Smooth muscle cell (in vitro differentiated cells): ENCODE measurements around the gene MCTP1. TPM values are rescaled to one million over a fixed set of nuclear protein-coding genes. Genes with fewer than 3 reads are reported as not detected.

Experiments
- DNase-seq: peaks from one replicate; lab custom pipeline; 2025; ENCODE audit not compliant: unreplicated experiment; lab: John Stamatoyannopoulos, UW
- H2AFZ ChIP-seq: fragments of 200-600 bp; sonication (generic); 2 replicates; pipeline ENCODE4 v1.6.0; 2016; ENCODE audit warnings: antibody characterized with exemption, low read depth, mild to moderate bottlenecking
- H3F3A ChIP-seq: fragments of 200-600 bp; sonication (generic); 2 replicates; pipeline ENCODE4 v1.6.0; 2017; ENCODE audit warnings: antibody characterized with exemption, low read depth
- H3K27ac ChIP-seq: fragments of 200-600 bp; sonication (generic); 2 replicates; pipeline ENCODE4 v1.5.1; 2016; ENCODE audit warnings: low read depth, mild to moderate bottlenecking
- H3K27me3 ChIP-seq: fragments of 200-600 bp; sonication (generic); 2 replicates; pipeline ENCODE4 v1.6.1; 2016; ENCODE audit warnings: low read depth, mild to moderate bottlenecking
- H3K36me3 ChIP-seq: fragments of 200-600 bp; sonication (generic); 2 replicates; pipeline ENCODE4 v1.5.1; 2016; ENCODE audit warnings: low read depth
- H3K4me1 ChIP-seq: fragments of 200-600 bp; sonication (generic); 2 replicates; pipeline ENCODE4 v1.5.1; 2016; ENCODE audit warnings: low read depth
- H3K4me2 ChIP-seq: fragments of 200-600 bp; sonication (generic); 2 replicates; pipeline ENCODE4 v1.6.0; 2016; ENCODE audit warnings: mild to moderate bottlenecking
- H3K4me3 ChIP-seq: fragments of 200-600 bp; sonication (generic); 2 replicates; pipeline ENCODE4 v1.5.1; 2016; ENCODE audit warnings: mild to moderate bottlenecking
- H3K79me2 ChIP-seq: fragments of 200-600 bp; sonication (generic); 2 replicates; pipeline ENCODE4 v1.6.0; 2016; ENCODE audit warnings: low read depth, mild to moderate bottlenecking
- H3K9ac ChIP-seq: fragments of 200-600 bp; sonication (generic); 2 replicates; pipeline ENCODE4 v1.6.0; 2016; ENCODE audit warnings: low read depth
- H3K9me3 ChIP-seq: fragments of 200-600 bp; sonication (generic); replicated peaks from 2 replicates; pipeline ENCODE4 v1.5.1; 2016; ENCODE audit warnings: low read depth
- H4K20me1 ChIP-seq: fragments of 200-600 bp; sonication (generic); 2 replicates; pipeline ENCODE4 v1.6.0; 2016; ENCODE audit warnings: low read depth
- CTCF ChIP-seq: fragments of 200-600 bp; sonication (generic); IDR thresholded peaks from 2 replicates; pipeline ENCODE4 v1.5.1; 2017; ENCODE audit warnings: borderline replicate concordance, mild to moderate bottlenecking, antibody characterized with exemption; ENCODE audit not compliant: insufficient read depth, poor library complexity, severe bottlenecking
- WGBS: methylation state at CpG from one replicate; pipeline ENCODE4 v1.1.7; 2016; ENCODE audit warnings: low lambda C conversion rate; 5-methylcytosine and 5-hydroxymethylcytosine counted together
- polyA plus RNA-seq: library from polyadenylated mRNA; unstranded; fragments of >200 nt; fragmentation: Nextera tagmentation; extraction: Ambion mirVana; gene quantifications from 2 replicates; pipeline ENCODE4 v1.2.1, GENCODE V29; 2016
- total RNA-seq: library from RNA; depleted of rRNA; stranded (reverse); fragments of >200 nt; gene quantifications from 2 replicates; pipeline ENCODE4 v1.2.3, GENCODE V29; 2014

Gene MCTP1
- total and polyA plus RNA-seq, 2 experiments from 2014 or later = 1.1 to 4.8 TPM

- H3K36me3 ChIP-seq = no peaks in the 10 kb centered on the region
- H3K4me3 ChIP-seq = no peak overlapping the region
- no peak for DNase-seq
- H3F3A ChIP-seq = no peaks in the 10 kb centered on the region
- no peak overlapping the region for H3K27ac ChIP-seq
- H3K4me2 ChIP-seq = no peak overlapping the region
- H3K79me2 ChIP-seq = no peaks in the 10 kb centered on the region
- no peaks in the 10 kb centered on the region for H4K20me1 ChIP-seq
- 82% methylated on average over 2 of the region's 2 CpGs for WGBS
- H3K4me1 ChIP-seq = no peaks in the 10 kb centered on the region
- no peak for TF ChIP-seq CTCF
- H2AFZ ChIP-seq = no peak overlapping the region
- H3K9ac ChIP-seq = no peak overlapping the region
- H3K27me3 ChIP-seq = no peaks in the 10 kb centered on the region
- no peaks in the 10 kb centered on the region for H3K9me3 ChIP-seq
Measured at GRCh38 chr5:95063492-95063891, 221.4 kb downstream of the MCTP1 start.

DNA sequence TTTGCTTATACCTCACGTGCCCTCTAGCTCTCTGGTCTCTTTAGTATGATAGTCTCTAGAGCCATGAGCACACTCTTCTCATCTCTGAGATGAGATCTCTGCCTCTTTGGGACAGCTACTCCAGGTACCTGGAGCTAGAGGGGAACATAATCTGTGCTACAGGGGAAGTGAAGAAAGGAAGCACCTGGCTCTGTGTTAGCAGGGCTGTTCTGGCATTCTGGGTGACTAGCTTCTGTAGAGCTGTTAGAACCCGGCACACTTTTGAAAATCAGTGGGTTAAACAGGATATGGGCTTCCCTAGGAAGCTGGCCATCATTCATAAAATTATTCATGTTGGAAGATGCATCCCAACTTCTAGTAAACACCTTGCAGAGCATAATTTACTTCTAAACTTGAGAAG is 224.8 kb downstream of the MCTP1 start:
- Histone ChIP-seq H3K4me1 (no peaks in the 10 kb centered on the region), H3F3A (no peaks in the 10 kb centered on the region), H3K27ac (no peak overlapping the region), H3K27me3 (no peaks in the 10 kb centered on the region), H3K4me3 (no peak overlapping the region), H3K9ac (no peak overlapping the region), H3K79me2 (no peaks in the 10 kb centered on the region), H3K36me3 (no peaks in the 10 kb centered on the region), H4K20me1 (no peaks in the 10 kb centered on the region), H2AFZ (no peak overlapping the region), H3K9me3 (no peaks in the 10 kb centered on the region), H3K4me2 (no peak overlapping the region)
- no peak for TF ChIP-seq CTCF
- 50% methylated on average over 2 of the region's 2 CpGs for WGBS
- DNase-seq = no peak

- no peak for DNase-seq
- no peak overlapping the region for H2AFZ ChIP-seq
- no peaks in the 10 kb centered on the region for H3K36me3 ChIP-seq
- no peak overlapping the region for H3K4me2 ChIP-seq
- no peak overlapping the region for H3K27ac ChIP-seq
- H3K4me1 ChIP-seq = no peaks in the 10 kb centered on the region
- no peak for TF ChIP-seq CTCF
- H4K20me1 ChIP-seq = no peaks in the 10 kb centered on the region
- no peak overlapping the region for H3K9ac ChIP-seq
- H3F3A ChIP-seq = no peaks in the 10 kb centered on the region
- H3K79me2 ChIP-seq = no peaks in the 10 kb centered on the region
- H3K4me3 ChIP-seq = no peak overlapping the region
- no peaks in the 10 kb centered on the region for H3K27me3 ChIP-seq
- H3K9me3 ChIP-seq = no peaks in the 10 kb centered on the region
Measured at GRCh38 chr5:95059636-95060035, 225.3 kb downstream of the MCTP1 start.

GRCh38 chr5:95057615-95058014 is 227.3 kb downstream of the MCTP1 start:
- H3K4me2 ChIP-seq = no peak overlapping the region
- no peak for TF ChIP-seq CTCF
- WGBS = 91% methylated on average over 5 of the region's 5 CpGs
- H3K36me3 ChIP-seq = no peaks in the 10 kb centered on the region
- H2AFZ ChIP-seq = no peak overlapping the region
- DNase-seq = no peak
- no peaks in the 10 kb centered on the region for H4K20me1 ChIP-seq
- H3K27ac ChIP-seq = no peak overlapping the region
- no peaks in the 10 kb centered on the region for H3F3A ChIP-seq
- no peak overlapping the region for H3K9ac ChIP-seq
- H3K9me3 ChIP-seq = no peaks in the 10 kb centered on the region
- H3K27me3 ChIP-seq = no peaks in the 10 kb centered on the region
- H3K79me2 ChIP-seq = no peaks in the 10 kb centered on the region
- no peak overlapping the region for H3K4me3 ChIP-seq
- H3K4me1 ChIP-seq = no peaks in the 10 kb centered on the region
